Esophagus squamous epithelium (tissue), 5 donors: ENCODE results near the gene ATF4. TPM values are rescaled to one million over a fixed set of nuclear protein-coding genes. Genes with fewer than 3 reads are reported as not detected.

Source experiments
- DNase-seq: peaks from one replicate; lab custom pipeline; 2025; lab: John Stamatoyannopoulos, UW
- H3K27ac ChIP-seq, 4 donors: fragments of 200-600 bp; sonication (generic); one replicate each; pipeline ENCODE4 v1.5.1; 2016 to 2019; ENCODE audit warnings: mild to moderate bottlenecking in 1 of 4
- H3K27me3 ChIP-seq, 4 donors: fragments of 200-600 bp; sonication (generic); 1 replicate in 3 of 4; 2 replicates in 1 of 4; pipeline versions ENCODE4 v1.5.1 to v1.6.0; 2017 to 2021; ENCODE audit warnings: antibody characterized with exemption in 1 of 4
- H3K36me3 ChIP-seq, 3 donors: fragments of 200-600 bp; sonication (generic); one replicate each; pipeline ENCODE4 v1.5.1; 2016 to 2019
- H3K4me1 ChIP-seq, 3 donors: fragments of 200-600 bp; sonication (generic); one replicate each; pipeline ENCODE4 v1.5.1; 2017 to 2019
- H3K4me3 ChIP-seq, 4 donors: fragments of 200-600 bp; sonication (generic); 1 replicate in 3 of 4; 2 replicates in 1 of 4; pipeline ENCODE4 v1.5.1; 2016 to 2019; ENCODE audit warnings: mild to moderate bottlenecking in 2 of 4, moderate library complexity in 1 of 4
- H3K9me3 ChIP-seq, 3 donors: fragments of 200-600 bp; sonication (generic); one replicate each; pipeline ENCODE4 v1.5.1; 2016 to 2019
- POLR2A ChIP-seq, 4 donors: fragments of 450-650 bp; IDR thresholded peaks; one replicate each; pipeline ENCODE4 v1.6.1; 2017; ENCODE audit warnings: antibody characterized with exemption in 4 of 4, mild to moderate bottlenecking in 4 of 4, moderate library complexity in 3 of 4
- WGBS, 2 donors: methylation state at CpG; one replicate each; pipeline ENCODE4 v1.1.5; 2018; 5-methylcytosine and 5-hydroxymethylcytosine counted together
- intact Hi-C: fragments of 100-400 bp; cut with DNase I; formaldehyde crosslinking; loops from one replicate; pipeline ENCODE4 v1.15.0; 2022
- total RNA-seq, 4 donors: library from RNA; depleted of rRNA; stranded (reverse); fragments of >200 nt; gene quantifications; one replicate each; pipeline ENCODE4 v1.1.0, GENCODE V29; 2016
- TF ChIP-seq, protein P1 (sequence below), 6 experiments: fragments of 450-650 bp in 4 of 6; fragments of 200-600 bp in 2 of 6; sonication (generic) in 2 of 6; IDR thresholded peaks; one replicate each; pipeline ENCODE4 v1.5.1; 2016 to 2019; ENCODE audit warnings: antibody characterized with exemption in 6 of 6, mild to moderate bottlenecking in 4 of 6, moderate library complexity in 4 of 6
- donor health status: DM: yes; HTN: yes; CAD: no.

The ATF4 gene
- total RNA-seq = 100 to 1,000 TPM; 170 to 288 (median 234) TPM

DNA sequence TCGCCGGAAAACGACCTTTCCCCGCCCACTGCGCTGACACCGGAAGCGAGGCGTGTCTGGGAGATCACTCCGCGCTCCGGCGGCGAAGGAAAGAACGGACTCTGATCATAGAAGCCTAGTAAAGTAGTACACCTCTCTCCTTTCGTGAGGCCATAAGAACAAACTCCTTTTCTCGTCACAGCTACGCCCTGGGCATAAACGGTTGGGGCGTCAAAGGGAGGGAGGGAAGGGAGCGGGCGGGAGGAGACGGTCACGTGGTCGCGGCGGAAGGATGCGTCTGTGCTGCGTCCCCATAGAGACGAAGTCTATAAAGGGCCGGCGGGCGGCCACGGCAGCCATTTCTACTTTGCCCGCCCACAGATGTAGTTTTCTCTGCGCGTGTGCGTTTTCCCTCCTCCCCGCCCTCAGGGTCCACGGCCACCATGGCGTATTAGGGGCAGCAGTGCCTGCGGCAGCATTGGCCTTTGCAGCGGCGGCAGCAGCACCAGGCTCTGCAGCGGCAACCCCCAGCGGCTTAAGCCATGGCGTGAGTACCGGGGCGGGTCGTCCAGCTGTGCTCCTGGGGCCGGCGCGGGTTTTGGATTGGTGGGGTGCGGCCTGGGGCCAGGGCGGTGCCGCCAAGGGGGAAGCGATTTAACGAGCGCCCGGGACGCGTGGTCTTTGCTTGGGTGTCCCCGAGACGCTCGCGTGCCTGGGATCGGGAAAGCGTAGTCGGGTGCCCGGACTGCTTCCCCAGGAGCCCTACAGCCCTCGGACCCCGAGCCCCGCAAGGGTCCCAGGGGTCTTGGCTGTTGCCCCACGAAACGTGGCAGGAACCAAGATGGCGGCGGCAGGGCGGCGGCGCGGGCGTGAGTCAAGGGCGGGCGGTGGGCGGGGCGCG is at the start of gene ATF4:
ATF4 (plus strand) TSS at position 337 of the 880 bp plus-strand sequence. CDS start 884 bp downstream, outside the sequence.
- Histone ChIP-seq H3K4me3 (peak within 1 kb of the TSS; percentile 92 to 99 (median 97)), H3K36me3 (peaks cover 20 to 67% (median 28%) of the 10 kb centered on the region in 3 donors), H3K9me3 (no peaks in the 10 kb centered on the region), H3K4me1 (peaks cover 25 to 64% (median 45%) of the 10 kb centered on the region in 3 donors), H3K27ac (peak within 1 kb of the TSS; percentile 99 to 100 (median 100)), H3K27me3 (no peaks in the 10 kb centered on the region)
- whole genome bisulfite sequencing, 2 donors = 0 to 1% methylated on average over 23 to 29 of the region's 86 CpGs
- peak in 2 of 4 donors; percentile 97 to 99 for TF ChIP-seq POLR2A (IDR thresholded peaks at IDR 0.05)
- TF ChIP-seq, protein P1, sequence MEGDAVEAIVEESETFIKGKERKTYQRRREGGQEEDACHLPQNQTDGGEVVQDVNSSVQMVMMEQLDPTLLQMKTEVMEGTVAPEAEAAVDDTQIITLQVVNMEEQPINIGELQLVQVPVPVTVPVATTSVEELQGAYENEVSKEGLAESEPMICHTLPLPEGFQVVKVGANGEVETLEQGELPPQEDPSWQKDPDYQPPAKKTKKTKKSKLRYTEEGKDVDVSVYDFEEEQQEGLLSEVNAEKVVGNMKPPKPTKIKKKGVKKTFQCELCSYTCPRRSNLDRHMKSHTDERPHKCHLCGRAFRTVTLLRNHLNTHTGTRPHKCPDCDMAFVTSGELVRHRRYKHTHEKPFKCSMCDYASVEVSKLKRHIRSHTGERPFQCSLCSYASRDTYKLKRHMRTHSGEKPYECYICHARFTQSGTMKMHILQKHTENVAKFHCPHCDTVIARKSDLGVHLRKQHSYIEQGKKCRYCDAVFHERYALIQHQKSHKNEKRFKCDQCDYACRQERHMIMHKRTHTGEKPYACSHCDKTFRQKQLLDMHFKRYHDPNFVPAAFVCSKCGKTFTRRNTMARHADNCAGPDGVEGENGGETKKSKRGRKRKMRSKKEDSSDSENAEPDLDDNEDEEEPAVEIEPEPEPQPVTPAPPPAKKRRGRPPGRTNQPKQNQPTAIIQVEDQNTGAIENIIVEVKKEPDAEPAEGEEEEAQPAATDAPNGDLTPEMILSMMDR (IDR thresholded peaks at IDR 0.05) = peak in 2 of 6 experiments; percentile 11 to 23
- intact Hi-C loops = no loop called here
- DNase-seq = no peak

- H3K4me1 ChIP-seq = peaks cover 20 to 85% (median 39%) of the 10 kb centered on the region in 3 donors
- intact Hi-C loops = no loop called here
- no peaks in the 10 kb centered on the region for H3K9me3 ChIP-seq
- peak overlapping the region in 3 of 4 donors; percentile 67 to 70 (median 68) for H3K27ac ChIP-seq
- H3K36me3 ChIP-seq = no peaks in the 10 kb centered on the region
- DNase-seq = no peak
- no peak overlapping the region for H3K4me3 ChIP-seq
- peaks cover 0 to 7% (median 0%) of the 10 kb centered on the region in 4 donors for H3K27me3 ChIP-seq
- TF ChIP-seq, protein P1 (IDR thresholded peaks at IDR 0.05) = no peak
- TF ChIP-seq POLR2A (IDR thresholded peaks at IDR 0.05) = no peak
- WGBS, 2 donors = 21 to 35% methylated on average over 3 to 13 of the region's 13 CpGs
These were observed 48.8 kb upstream of the ATF4 start for GRCh38 chr22:39471381-39472141.

GRCh38 chr22:39472570-39473556 is 47.5 kb upstream of the ATF4 start:
- Histone ChIP-seq H3K9me3 (no peaks in the 10 kb centered on the region), H3K27ac (peak overlapping the region in 3 of 4 donors; percentile 67 to 70 (median 68)), H3K4me3 (no peak overlapping the region), H3K27me3 (peaks cover 0 to 7% (median 0%) of the 10 kb centered on the region in 4 donors), H3K36me3 (no peaks in the 10 kb centered on the region), H3K4me1 (peaks cover 20 to 72% (median 33%) of the 10 kb centered on the region in 3 donors)
- 61 to 64% methylated on average over 11 to 13 of the region's 19 CpGs for WGBS, 2 donors
- no peak for DNase-seq
- peak in 1 of 4 donors; percentile 13 for TF ChIP-seq POLR2A (IDR thresholded peaks at IDR 0.05)
- TF ChIP-seq, protein P1 (IDR thresholded peaks at IDR 0.05) = no peak
- intact Hi-C loops = no loop called here

DNA sequence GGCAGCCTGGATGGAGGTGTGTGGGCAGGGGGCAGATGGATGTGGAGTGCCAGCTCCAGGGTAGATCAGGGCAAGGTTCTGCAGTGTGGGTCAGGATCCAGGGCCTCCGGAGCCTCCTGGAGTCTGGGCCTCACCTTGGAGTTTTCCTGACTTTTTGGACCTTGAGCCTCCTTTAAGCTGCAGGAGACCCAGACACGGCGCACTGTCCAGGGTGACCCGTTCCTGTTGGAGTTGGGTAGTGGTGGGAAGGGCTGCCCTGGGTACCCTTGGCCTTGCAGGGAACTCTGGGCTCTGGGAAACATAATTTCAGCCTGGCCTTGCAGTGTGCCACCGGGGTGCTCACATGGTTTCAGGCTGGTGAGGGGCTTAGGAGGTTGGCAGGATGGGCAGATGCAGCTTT is 46.5 kb upstream of the ATF4 start:
- Histone ChIP-seq H3K36me3 (no peaks in the 10 kb centered on the region), H3K27ac (peak overlapping the region in 3 of 4 donors; percentile 28 to 68 (median 67)), H3K4me1 (peaks cover 20 to 62% (median 33%) of the 10 kb centered on the region in 3 donors), H3K9me3 (no peaks in the 10 kb centered on the region), H3K27me3 (peaks cover 0 to 6% (median 0%) of the 10 kb centered on the region in 4 donors), H3K4me3 (no peak overlapping the region)
- WGBS, 2 donors = 80 to 100% methylated on average over 2 to 4 of the region's 5 CpGs
- DNase-seq = no peak
- TF ChIP-seq POLR2A (IDR thresholded peaks at IDR 0.05) = no peak
- TF ChIP-seq, protein P1 (IDR thresholded peaks at IDR 0.05) = no peak
- intact Hi-C loops = no loop called here
